H9 (cell line): ENCODE measurements around the gene MALT1. TPM values are rescaled to one million over a fixed set of nuclear protein-coding genes. Genes with fewer than 3 reads are reported as not detected.

Experiments
- DNase-seq: peaks from one replicate; pipeline ENCODE4 v3.0.0-alpha.2; 2017
- H2AFZ ChIP-seq: one replicate; pipeline ENCODE4 v1.6.1; 2013; ENCODE audit warnings: mild to moderate bottlenecking, low read length, control low read depth, moderate library complexity
- H2AK5ac ChIP-seq: 2 replicates; pipeline ENCODE4 v1.6.1; 2013; ENCODE audit warnings: low read length, control low read depth, mixed read lengths; ENCODE audit not compliant: insufficient read length
- H2BK120ac ChIP-seq: one replicate; pipeline ENCODE4 v1.6.1; 2013; ENCODE audit warnings: low read depth, mild to moderate bottlenecking, low read length, control low read depth, inconsistent platforms; ENCODE audit not compliant: poor library complexity, severe bottlenecking
- H2BK12ac ChIP-seq: 2 replicates; pipeline ENCODE4 v1.6.1; 2013; ENCODE audit warnings: low read length, control low read depth, mixed read lengths, low read depth; ENCODE audit not compliant: insufficient read length
- H2BK15ac ChIP-seq: 2 replicates; pipeline ENCODE4 v1.6.1; 2013; ENCODE audit warnings: low read depth, low read length, control low read depth
- H2BK20ac ChIP-seq: one replicate; pipeline ENCODE4 v1.6.1; 2013; ENCODE audit warnings: low read depth, mild to moderate bottlenecking, low read length, control low read depth, inconsistent platforms; ENCODE audit not compliant: poor library complexity, severe bottlenecking
- H2BK5ac ChIP-seq: 2 replicates; pipeline ENCODE4 v1.6.1; 2013; ENCODE audit warnings: low read length, control low read depth, mixed read lengths; ENCODE audit not compliant: insufficient read length
- H3K14ac ChIP-seq: 2 replicates; pipeline ENCODE4 v1.6.1; 2013; ENCODE audit warnings: low read length, control low read depth; ENCODE audit not compliant: insufficient read depth
- H3K18ac ChIP-seq: 2 replicates; pipeline ENCODE4 v1.6.1; 2013; ENCODE audit warnings: low read depth, mild to moderate bottlenecking, mixed read lengths, low read length, control low read depth; ENCODE audit not compliant: insufficient read length
- H3K23ac ChIP-seq: 2 replicates; pipeline ENCODE4 v1.6.1; 2013; ENCODE audit warnings: low read length, control low read depth, mixed read lengths, low read depth; ENCODE audit not compliant: insufficient read length
- H3K23me2 ChIP-seq: 2 replicates; pipeline ENCODE4 v1.6.1; 2013; ENCODE audit warnings: low read depth, mild to moderate bottlenecking, mixed read lengths, low read length, control low read depth; ENCODE audit not compliant: insufficient read length, poor library complexity, severe bottlenecking
- H3K27ac ChIP-seq: 2 replicates; pipeline ENCODE4 v1.5.1; 2013; ENCODE audit warnings: low read length, control low read depth, mixed read lengths, low read depth; ENCODE audit not compliant: insufficient read length
- H3K27me3 ChIP-seq: 2 replicates; pipeline ENCODE4 v1.6.1; 2013; ENCODE audit warnings: low read length, control low read depth, inconsistent platforms; ENCODE audit not compliant: insufficient read depth
- H3K4ac ChIP-seq: 2 replicates; pipeline ENCODE4 v1.6.1; 2013; ENCODE audit warnings: low read depth, mild to moderate bottlenecking, control low read depth, inconsistent platforms, low read length, moderate library complexity
- H3K4me1 ChIP-seq: 2 replicates; pipeline ENCODE4 v1.6.1; 2013; ENCODE audit warnings: low read length, control low read depth, inconsistent platforms; ENCODE audit not compliant: insufficient read depth
- H3K4me2 ChIP-seq: 2 replicates; pipeline ENCODE4 v1.6.1; 2013; ENCODE audit warnings: low read length, control low read depth, mixed read lengths; ENCODE audit not compliant: insufficient read length, insufficient read depth
- H3K56ac ChIP-seq: 2 replicates; pipeline ENCODE4 v1.6.1; 2013; ENCODE audit warnings: low read depth, mild to moderate bottlenecking, mixed read lengths, low read length, control low read depth; ENCODE audit not compliant: insufficient read length
- H3K79me1 ChIP-seq: 2 replicates; pipeline ENCODE4 v1.6.1; 2013; ENCODE audit warnings: low read depth, mild to moderate bottlenecking, moderate library complexity, low read length, control low read depth, inconsistent platforms; ENCODE audit not compliant: insufficient read depth, poor library complexity, severe bottlenecking
- H3K79me2 ChIP-seq: 2 replicates; pipeline ENCODE4 v1.6.1; 2013; ENCODE audit warnings: low read length, control low read depth, inconsistent platforms; ENCODE audit not compliant: insufficient read depth
- H3K9ac ChIP-seq: 2 replicates; pipeline ENCODE4 v1.6.1; 2013; ENCODE audit warnings: low read length, control low read depth, mixed read lengths; ENCODE audit not compliant: insufficient read length; ENCODE audit errors: extremely low read depth
- H3K9me3 ChIP-seq: one replicate; pipeline ENCODE4 v1.6.1; 2013; ENCODE audit warnings: low read depth, low read length, inconsistent platforms; ENCODE audit not compliant: control insufficient read depth
- H3T11ph ChIP-seq: one replicate; pipeline ENCODE4 v1.6.1; 2013; ENCODE audit warnings: mild to moderate bottlenecking, low read length, control low read depth, inconsistent platforms
- H4K20me1 ChIP-seq: one replicate; pipeline ENCODE4 v1.6.1; 2013; ENCODE audit not compliant: control insufficient read depth, insufficient read length, insufficient read depth
- H4K5ac ChIP-seq: 2 replicates; pipeline ENCODE4 v1.6.1; 2013; ENCODE audit warnings: low read depth, mild to moderate bottlenecking, mixed read lengths, low read length, control low read depth; ENCODE audit not compliant: insufficient read length
- H4K8ac ChIP-seq: replicated peaks from 2 replicates; pipeline ENCODE4 v1.6.1; 2013; ENCODE audit warnings: low read length, control low read depth, mixed read lengths, low read depth; ENCODE audit not compliant: insufficient read length
- H4K91ac ChIP-seq: 2 replicates; pipeline ENCODE4 v1.6.1; 2013; ENCODE audit warnings: low read depth, mild to moderate bottlenecking, moderate library complexity, mixed read lengths, low read length, control low read depth; ENCODE audit not compliant: insufficient read length
- H3K27ac Mint-ChIP-seq, 3 experiments: 2 replicates in 2 of 3; 3 replicates in 1 of 3; pipeline ENCODE4 v1.8.0; 2020 to 2021; ENCODE audit warnings: mixed read lengths in 3 of 3, mild to moderate bottlenecking in 1 of 3, moderate library complexity in 1 of 3
- H3K27me3 Mint-ChIP-seq: 2 replicates; pipeline ENCODE4 v1.8.0; 2021; ENCODE audit warnings: low read depth, mild to moderate bottlenecking, moderate library complexity, mixed read lengths
- H3K36me3 Mint-ChIP-seq, 3 experiments: 2 replicates in 2 of 3; 3 replicates in 1 of 3; pipeline ENCODE4 v1.8.0; 2020 to 2021; ENCODE audit warnings: low read depth in 3 of 3, mixed read lengths in 3 of 3; ENCODE audit not compliant: insufficient read depth in 1 of 3
- H3K4me1 Mint-ChIP-seq, 2 experiments: 2 replicates each; pipeline ENCODE4 v1.8.0; 2020; ENCODE audit warnings: mixed read lengths in 2 of 2
- H3K4me3 Mint-ChIP-seq, 2 experiments: 2 replicates in 1 of 2; 3 replicates in 1 of 2; pipeline ENCODE4 v1.8.0; 2020 to 2021; ENCODE audit warnings: mild to moderate bottlenecking in 2 of 2, mixed read lengths in 2 of 2, moderate library complexity in 1 of 2
- H3K9me3 Mint-ChIP-seq, 2 experiments: 2 replicates in 1 of 2; 3 replicates in 1 of 2; pipeline ENCODE4 v1.8.0; 2020; ENCODE audit warnings: mild to moderate bottlenecking in 2 of 2, mixed read lengths in 2 of 2, moderate library complexity in 1 of 2
- CTCF ChIP-seq: fragments of 200-600 bp; sonication (generic); conservative IDR thresholded peaks from 3 replicates; pipeline ENCODE4 v1.8.0; 2021; ENCODE audit warnings: antibody characterized with exemption, mild to moderate bottlenecking
- WGBS: extraction: QIAGEN DNeasy Blood & Tissue Kit; methylation state at CpG from one replicate; pipeline ENCODE4 v1.1.7; 2013; ENCODE audit warnings: missing lambda C conversion rate, low lambda C conversion rate, mixed read lengths; ENCODE audit not compliant: insufficient read length; ENCODE audit errors: extremely low coverage; 5-methylcytosine and 5-hydroxymethylcytosine counted together
- total RNA-seq: library from RNA; stranded (reverse); gene quantifications from 2 replicates; pipeline ENCODE4 v1.2.1, GENCODE V29; 2021

Gene MALT1
- total RNA-seq, 1 experiment from 2014 or later = 18.1 TPM

DNA sequence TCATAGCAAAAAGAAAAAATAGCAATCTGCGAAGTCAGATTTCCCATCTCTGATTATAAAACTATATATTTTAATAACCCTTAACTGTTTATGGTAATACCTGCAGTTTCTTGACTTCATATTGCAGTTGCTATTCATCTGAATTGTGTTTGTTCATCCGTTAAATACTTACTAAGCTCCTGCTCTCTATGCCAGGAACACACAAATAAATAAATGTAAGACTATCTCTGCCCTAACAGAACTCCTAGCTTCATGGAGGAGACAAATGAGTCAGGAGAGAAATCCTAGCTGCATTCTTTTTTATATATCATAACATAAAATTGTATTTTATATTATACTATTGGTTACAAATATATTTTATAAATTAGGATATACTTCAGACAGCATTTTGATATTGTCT lies 61.2 kb downstream of the MALT1 start:
- H4K5ac ChIP-seq = no peak overlapping the region
- Mint-ChIP-seq H3K4me1 (no peaks in the 10 kb centered on the region), H3K9me3 (no peaks in the 10 kb centered on the region), H3K27ac (no peak overlapping the region), H3K36me3 (peaks cover 0 to 26% (median 25%) of the 10 kb centered on the region in 3 experiments; a peak in 6 of 7 replicates), H3K4me3 (no peak overlapping the region), H3K27me3 (no peaks in the 10 kb centered on the region)
- H4K8ac ChIP-seq = no peak overlapping the region
- no peak overlapping the region for H2BK12ac ChIP-seq
- H3K4me1 ChIP-seq = no peaks in the 10 kb centered on the region
- H3K14ac ChIP-seq = no peak overlapping the region
- H4K91ac ChIP-seq = no peak overlapping the region
- H2BK120ac ChIP-seq = no peak overlapping the region
- H3K79me2 ChIP-seq = no peaks in the 10 kb centered on the region
- WGBS = no CpG with 5 or more reads among the region's 2 CpGs
- no peak overlapping the region for H2AK5ac ChIP-seq
- no peak overlapping the region for H3K27ac ChIP-seq
- no peak for TF ChIP-seq CTCF
- no peak overlapping the region for H2BK15ac ChIP-seq
- no peak overlapping the region for H2AFZ ChIP-seq
- no peak overlapping the region for H3K4ac ChIP-seq
- no peaks in the 10 kb centered on the region; the same call in 1 of the 2 replicates for H3K27me3 ChIP-seq
- H3K23ac ChIP-seq = no peak overlapping the region
- no peak overlapping the region for H3K18ac ChIP-seq
- no peaks in the 10 kb centered on the region for H3K23me2 ChIP-seq
- H3T11ph ChIP-seq = no peak overlapping the region
- H2BK5ac ChIP-seq = no peak overlapping the region
- H4K20me1 ChIP-seq = no peaks in the 10 kb centered on the region
- no peak overlapping the region for H2BK20ac ChIP-seq
- no peaks in the 10 kb centered on the region for H3K9me3 ChIP-seq
- H3K9ac ChIP-seq = no peak overlapping the region
- no peak overlapping the region for H3K4me2 ChIP-seq
- DNase-seq = no peak
- no peak overlapping the region for H3K56ac ChIP-seq
- H3K79me1 ChIP-seq = no peaks in the 10 kb centered on the region
